Activated CD4-positive, alpha-beta T cell treated with anti-CD3 and anti-CD28 coated beads for 1 hour (primary cell): ENCODE results near the gene NCEH1.
"Not testable (repeated sequence)": the region's sequence is repeated elsewhere in the genome, so short reads cannot be mapped to it uniquely, and the experiment has no call there.

Source experiments
- DNase-seq: peaks from one replicate; pipeline ENCODE4 v3.0.0-alpha.2; 2020

NCEH1 gene

DNA sequence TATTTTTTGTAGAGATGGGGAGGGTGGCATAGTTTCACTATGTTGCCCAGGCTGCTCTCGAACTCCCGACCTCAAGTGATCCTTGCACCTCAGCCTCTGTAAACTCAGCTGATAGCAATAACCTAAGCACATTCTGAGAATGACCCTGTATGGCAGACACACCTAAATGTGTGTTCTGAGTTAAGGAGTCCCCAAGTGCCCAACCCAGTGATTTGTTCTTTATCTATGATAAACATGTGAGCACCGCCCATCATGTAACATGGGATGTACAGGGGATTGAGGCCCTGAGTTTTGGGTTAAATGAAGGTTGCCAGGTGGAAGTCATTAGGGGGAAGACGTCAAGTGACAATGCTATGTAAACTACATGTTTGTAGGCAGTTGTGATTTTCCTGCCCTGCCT, 5.7 kb downstream of the NCEH1 start:
- no peak for DNase-seq

DNA sequence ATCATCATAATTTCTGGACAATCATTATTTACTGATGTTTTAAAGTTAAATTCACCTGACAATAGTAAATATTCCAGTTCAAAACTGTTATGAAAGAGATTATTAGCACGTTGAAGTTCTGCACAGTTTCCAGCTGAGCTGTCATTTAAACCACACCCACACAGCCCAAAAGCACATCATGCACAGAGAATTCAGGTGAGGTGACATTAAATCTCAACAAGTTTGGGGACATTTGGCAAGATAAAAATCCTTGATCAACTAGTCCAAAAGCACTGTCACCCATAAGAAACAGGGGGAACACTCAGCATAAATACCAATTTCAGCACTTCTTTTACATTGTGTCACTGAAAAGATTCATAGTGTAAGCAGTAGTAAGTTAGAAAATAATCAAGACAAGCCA, 6.9 kb downstream of the NCEH1 start:
- no peak for DNase-seq

DNA sequence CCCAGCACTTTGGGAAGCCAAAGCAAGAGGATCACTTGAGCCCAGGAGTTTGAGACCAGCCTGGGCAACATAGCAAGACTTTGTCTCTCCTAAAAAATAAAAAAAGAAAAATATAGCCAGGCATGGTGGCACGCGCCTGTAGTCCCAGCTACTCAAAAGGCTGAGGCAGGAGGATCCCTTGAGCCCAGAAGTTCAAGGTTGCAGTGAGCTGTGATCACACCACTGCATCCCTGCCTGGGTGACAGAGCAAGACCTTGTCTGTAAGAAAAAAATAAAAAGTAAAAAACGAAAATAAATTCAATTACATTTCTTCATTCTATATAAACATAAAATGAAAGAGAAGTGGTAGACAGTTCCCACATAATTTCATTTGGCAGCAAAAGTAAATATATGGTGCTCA, 8.1 kb downstream of the NCEH1 start:
- not testable (repeated sequence) for DNase-seq

DNA sequence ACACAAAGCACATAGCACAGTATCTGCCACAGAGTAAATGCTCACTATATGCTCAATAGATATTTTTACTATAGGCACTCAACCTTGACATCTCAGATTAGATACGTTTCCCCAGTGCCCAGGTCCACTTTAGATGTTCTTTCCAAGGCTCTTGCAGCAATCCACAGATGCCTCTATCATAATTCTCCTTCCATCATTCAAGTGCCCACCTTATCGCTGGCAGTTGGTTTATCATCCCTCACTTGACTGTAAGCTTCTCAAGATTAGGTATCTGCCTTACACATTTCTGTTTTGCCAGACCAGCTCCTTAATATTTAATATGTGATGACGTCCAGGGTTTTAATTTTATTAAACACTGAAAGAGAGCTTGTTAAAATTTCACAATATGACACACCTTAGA, 8.6 kb downstream of the NCEH1 start:
- DNase-seq = no peak

DNA sequence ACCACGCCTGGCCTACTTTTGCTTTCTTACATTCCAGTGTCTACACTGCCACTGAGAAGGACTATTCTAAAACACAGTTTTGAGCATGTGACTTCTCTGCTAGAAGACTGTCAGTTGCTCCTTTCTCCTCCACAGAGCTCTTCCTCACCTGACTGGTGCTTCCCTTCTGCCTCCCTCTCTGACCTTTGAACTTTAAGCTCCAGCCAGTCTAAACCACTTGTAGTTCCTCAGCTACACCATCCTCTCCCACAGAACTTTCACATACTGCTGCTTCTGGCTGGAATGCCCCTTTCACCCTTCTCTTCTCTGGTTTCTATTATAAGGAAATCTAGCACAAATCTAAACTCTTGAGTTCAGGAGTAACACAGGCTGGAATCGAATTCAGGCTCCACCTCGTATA, 9.1 kb downstream of the NCEH1 start:
- DNase-seq = no peak

DNA sequence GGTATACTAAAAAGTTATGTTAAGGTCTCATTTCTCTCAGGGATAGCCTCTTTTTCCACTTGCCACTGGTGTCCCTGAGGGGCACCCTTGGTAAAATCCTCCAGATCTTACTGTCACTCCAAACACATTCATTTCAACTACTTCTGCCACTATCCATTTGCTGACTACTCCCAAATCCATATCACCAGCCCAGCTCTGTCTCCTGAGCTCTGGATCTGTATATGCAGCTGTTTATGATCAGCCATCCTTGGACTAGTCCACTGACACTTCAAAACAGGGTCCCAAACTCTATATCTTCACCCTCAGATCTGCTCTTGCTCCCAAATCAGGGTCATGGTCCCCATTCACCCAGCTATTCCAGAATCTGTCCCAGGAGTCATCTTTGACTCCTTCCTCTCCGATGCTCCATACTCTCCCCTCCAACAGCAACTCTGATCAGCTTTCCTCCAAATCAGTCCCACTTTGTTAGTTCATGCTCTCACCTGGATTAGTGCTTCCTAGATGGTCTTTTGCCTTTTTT, 9.9 kb downstream of the NCEH1 start:
- no peak for DNase-seq

DNA sequence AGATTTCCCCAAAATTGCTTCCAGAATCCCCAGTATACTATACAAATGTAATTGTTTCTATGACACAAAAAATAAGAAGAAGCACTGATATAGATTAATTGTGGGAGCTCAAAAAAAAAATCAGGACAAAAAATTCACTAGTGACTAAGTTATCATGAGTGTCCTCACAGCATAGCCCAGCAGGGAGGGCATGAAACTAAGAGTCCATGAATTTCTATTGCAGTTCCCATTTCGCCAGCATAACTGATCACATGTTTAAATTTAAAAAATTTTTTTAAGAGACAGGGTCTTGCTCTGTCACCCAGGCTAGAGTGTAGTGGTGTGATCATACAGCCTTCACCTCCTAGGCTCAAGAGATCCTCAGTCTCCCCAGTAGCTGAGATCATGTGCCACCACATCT, 10.6 kb downstream of the NCEH1 start:
- no peak for DNase-seq

DNA sequence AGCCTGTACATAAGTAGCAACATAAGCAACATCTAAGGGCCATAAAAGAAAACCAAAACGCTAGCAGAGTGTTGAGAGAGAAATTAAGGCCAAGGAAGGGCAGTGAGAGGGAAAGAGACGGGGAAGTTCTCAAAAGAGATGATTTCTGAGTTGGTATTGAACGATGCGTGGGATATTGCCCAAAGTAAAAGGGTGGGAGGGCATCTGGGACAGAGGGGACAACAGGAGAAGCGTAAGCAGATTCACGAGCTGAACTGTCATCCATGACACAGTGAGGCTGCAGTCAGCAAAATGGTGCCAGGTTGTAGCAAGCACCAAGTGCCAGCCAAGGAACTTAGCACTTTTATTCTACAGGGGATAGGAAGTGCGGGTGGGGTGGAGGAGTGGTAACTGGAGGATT, 11.8 kb downstream of the NCEH1 start:
- no peak for DNase-seq

DNA sequence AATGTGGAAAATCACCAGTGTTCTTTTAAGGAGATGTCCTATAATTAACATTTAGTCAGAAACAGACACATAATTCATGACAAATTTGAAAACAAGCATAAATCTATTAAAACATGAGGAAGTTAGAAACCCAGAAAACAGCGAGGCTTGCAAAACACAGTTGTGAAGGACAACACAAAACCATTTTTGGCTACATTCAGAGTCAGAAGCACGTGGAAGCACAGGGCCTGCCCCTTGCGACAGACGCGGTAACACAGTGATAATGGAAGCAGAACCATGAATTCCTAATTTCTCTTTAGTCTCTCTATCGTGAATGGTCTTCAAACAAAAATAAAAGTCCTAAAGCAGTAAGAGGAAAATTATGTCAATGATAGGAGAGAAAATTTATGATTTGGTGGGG, 12.2 kb downstream of the NCEH1 start:
- no peak for DNase-seq

DNA sequence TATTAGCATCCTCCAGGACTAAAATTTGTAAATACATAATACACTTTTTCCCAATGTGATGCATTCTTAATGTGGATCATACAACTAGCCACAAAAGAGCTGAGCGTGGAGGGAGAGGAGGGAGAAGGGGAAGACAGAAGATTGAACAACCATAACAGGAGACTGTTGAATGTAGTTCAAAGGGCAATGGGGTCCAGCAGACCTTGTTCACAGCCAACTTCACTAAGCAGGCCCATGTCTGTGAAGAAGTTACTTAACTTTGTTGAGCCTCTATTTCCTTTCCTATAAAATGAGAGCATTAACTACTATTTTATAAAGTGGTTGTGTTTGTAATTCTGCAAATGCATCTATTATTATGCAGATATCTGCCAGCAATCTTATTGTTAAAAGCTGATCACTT, 13.3 kb downstream of the NCEH1 start:
- DNase-seq = no peak

DNA sequence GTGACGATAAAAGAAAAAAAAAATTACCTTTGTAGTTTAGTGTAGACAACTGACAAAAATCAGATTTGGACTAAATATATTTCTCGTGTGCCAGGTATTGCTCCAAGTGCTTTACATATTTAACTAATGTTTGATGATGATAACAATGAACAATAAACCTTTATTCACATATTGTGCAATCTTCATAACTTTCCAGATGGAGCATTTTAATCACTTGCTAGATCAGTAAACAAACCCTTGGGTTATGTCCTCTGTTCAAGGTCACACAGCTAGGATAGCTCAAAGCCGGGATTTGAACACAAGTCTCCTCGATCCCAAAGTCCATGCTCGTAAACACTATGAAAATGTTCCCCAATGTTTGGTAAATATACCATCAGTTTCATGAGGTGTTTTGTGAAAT, 14.5 kb downstream of the NCEH1 start:
- no peak for DNase-seq

DNA sequence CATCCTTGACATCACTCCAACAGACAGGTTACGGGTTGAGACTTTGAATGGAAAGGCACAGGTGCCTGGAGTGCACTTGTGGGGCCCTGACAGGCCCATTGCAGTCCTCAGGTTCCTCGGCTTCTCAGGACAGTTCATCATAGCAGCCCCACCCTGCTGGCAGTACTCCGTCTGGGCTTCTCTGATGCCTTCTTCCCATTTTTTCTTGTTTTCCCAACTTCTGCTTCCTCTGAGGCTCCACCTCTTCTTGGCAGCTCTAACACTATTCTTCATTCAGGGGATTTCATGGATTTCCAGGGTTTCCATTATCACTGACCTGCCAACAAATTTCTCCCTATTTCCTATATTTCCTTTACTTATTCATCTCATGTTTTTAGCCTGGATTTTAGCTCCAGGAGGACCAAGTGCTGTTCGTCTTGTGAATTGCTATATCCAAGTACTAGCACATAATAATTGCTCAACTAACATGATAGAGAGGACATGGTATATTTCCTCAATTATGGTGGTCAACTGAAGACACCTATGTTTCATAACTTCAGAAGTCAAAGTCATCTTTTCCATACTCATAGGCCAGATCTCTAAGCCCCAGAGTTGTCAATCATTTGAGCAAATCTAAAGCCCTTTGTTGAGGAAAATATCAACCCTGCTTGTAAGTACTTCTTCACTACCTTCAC, 16.2 kb downstream of the NCEH1 start:
- no peak for DNase-seq

DNA sequence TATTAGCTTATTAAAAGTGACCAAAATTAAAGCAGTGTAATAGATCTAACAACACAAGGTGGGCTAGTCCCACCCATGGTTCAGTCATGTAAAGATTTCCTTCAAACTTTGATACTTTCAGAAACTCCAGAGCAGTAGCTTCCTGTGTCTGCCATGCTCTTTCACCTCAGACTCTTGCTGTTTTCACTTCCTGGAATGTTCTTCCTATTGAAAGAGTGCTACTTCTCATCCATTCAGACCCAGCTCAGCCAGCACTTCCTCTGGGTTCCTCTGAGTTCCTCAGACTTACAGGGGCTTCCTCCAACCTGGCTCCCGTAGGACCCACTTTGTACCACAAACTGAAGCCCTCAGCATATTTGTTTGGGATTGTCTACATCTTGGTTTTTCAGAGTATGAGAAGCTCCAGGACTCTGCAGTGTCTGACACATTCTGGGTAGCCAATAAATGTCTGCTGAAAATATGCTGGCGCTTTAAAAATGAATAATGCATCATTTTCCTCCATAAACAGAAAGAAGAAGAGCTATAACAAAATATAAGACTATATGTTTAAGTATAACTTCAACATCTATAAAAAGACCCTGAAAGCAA, 18.0 kb downstream of the NCEH1 start:
- DNase-seq = no peak

DNA sequence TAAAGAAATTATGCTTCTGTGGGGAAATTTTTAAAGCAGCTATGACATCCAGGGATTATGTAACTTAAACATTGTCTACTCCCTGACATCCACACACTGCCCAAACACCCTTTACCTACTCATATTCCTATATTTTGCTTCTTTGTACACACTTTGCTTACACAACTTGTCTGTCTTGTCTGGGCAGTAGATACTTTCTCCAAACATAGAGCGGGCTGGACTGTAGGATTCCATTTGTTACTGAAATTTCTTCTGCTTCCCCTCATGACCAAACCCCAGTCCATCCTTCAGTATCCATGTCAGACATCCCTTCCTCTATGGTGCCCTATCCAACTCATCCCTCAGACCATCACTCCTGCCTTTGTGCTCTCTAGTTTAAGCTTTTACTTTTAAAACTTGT, 19.9 kb downstream of the NCEH1 start:
- DNase-seq = no peak

DNA sequence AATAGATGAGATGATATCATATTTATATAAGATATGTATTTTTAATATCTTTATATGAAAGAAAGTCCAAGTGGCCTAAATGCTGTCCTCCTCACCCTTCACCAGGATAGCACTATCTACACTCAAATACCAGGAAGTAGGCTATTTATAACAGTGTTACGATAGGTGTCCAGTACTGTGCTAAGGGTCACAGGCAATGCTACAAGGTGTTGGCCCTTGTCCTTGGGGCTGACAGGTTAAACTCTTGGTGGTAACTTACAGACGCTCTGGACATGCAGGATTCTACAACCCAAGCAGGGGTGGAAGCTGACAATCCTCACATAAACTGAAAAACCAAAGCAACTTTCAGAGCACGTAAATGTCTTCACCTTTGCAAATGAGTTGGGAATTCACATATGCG, 22.3 kb downstream of the NCEH1 start:
- no peak for DNase-seq

DNA sequence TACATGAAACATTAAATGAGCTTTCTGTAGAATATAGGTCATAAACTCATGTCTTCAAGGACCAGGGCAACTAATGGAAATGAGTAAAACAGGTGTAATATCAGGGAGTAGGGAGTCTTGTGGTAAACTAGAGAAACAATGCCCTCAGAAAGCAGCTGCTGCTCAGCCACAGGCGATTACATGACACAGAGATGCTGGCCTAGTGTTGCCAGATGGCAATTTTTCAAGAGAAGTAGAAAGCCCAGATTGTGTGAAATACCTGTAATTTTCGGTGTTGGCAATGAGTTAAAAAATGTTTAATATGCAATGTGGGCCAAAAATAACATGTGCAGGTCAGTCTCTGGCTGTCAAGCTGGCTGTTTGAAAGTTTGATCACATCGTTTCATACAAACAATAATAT, 23.4 kb downstream of the NCEH1 start:
- no peak for DNase-seq

DNA sequence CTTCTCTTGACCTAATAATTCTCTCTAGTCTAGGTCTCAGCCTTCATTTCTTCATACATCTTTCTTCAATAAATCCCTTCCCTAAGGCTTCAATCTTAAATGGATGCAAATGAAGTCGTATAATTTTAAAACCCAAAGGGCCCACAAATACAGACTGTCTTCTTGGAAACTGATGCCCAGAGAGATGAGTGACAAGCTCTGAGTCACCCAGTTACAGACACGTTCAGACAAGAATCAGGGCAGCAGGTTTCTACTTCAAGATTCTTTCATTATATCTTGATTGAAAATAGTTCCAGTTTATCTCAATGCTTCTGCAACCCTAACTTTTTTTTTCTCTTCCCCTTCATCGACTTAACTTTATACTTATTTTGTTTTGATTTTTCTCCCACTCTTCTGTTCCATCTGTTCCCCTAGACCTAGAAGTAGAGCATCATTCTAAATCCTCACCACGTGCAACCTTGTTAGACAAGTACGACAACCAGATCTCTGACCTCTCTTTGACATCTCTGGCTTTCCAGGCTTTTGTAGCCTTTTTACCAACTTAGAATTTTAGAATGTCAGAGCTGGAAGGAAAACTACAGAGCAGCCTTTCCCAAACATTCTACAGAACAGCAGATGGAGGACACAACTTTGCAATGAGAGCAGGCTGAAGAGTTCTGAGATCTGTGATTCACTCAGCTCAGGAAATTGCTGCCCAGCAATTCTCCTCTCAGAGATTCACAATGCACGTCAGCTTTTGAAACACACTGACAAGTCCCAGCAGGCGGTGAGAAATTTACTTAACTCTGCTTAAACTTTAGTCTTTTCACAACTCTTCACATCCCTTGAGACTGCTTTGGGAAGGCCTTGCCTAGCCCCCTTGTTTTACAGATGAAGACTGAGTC, 25.3 kb downstream of the NCEH1 start:
- no peak for DNase-seq

DNA sequence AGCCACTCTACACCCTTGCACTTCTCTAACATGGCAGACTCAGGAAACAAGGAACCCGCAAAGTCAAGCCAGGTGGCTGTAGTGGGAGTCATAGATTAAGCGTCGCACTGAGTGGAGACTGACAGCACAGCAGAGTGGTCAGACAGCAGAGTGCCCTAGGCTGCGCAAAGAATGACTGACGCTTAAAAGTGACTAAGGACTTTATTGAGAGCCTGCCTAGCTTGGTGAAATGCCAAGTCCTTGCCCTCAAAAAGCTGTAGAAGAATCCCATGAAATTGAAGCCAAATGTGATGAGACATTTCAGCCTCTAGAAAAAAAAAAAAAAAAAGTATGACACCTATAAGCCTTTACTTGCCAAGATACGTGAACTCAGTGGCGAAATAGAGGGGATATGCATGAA, 30.2 kb downstream of the NCEH1 start:
- DNase-seq = no peak

DNA sequence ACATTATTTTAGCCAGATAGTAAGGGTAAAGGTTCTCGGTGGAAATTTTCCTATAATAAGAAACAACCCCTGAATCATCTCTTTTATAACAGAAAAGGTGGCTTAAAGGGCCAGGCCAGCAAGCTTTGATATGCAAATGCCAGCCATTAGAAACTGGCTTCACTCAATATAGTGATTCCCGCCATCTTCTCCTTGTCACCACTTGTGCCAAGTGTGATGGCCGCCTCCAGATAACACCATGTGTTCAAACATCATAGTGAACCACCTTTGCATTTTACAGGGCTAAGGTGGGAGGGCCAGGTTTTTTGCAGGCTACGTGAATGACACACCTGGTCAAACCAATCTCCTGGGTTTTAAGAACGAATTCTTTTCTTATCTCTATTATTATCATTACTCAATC, 31.3 kb downstream of the NCEH1 start:
- no peak for DNase-seq

DNA sequence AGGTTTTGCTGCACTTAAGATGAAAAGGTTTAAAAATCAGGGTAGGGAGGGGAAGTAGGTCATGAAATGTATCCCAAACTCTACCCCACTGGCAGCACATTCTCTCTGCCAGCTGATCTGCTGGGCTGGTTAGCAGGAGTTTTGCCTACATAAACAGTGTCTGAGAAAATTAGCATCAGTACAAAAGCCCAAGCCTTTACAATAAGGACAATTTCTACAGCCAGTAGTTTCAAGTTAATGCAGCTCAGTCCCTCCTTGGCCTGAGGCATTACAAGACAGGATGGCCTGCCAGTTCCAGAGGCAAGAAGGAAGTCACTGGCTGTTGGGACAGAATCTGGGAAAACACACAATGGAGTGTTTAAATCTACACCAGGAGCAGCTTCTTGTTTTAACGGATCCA, 32.8 kb downstream of the NCEH1 start:
- DNase-seq = no peak

DNA sequence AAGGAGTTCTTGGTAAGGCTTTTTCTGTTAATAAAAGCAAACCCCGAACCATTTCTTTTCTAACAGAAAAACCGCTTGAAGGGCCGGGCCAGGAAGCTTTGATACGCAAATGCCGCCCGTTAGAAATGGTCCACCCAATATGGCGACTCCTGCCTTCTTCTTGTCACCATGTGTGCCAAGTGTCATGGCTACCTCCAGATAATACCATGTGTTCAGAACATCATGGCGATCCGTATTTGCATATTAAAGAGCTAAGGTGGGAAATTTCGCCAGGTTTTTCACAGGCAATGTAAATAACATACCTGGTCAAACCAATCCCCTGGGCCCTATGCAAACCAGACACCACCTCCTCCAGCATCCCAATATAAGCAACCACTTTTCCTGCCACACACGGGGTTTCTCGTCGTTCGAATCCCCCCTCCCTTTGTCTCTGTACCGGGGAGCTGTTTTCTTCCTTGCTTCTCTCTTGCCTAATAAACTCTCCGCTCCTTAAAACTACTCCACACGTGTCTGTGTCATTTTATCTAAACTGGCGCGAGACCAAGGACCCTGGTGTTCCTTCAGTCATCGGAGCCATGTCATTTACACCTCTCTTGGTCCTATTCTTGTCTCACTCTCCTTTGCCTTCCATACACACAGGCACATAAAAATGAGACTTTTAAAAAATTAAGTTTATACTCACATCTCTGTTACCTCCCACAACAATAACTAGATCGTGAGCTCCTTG, 34.5 kb downstream of the NCEH1 start:
- DNase-seq = no peak

DNA sequence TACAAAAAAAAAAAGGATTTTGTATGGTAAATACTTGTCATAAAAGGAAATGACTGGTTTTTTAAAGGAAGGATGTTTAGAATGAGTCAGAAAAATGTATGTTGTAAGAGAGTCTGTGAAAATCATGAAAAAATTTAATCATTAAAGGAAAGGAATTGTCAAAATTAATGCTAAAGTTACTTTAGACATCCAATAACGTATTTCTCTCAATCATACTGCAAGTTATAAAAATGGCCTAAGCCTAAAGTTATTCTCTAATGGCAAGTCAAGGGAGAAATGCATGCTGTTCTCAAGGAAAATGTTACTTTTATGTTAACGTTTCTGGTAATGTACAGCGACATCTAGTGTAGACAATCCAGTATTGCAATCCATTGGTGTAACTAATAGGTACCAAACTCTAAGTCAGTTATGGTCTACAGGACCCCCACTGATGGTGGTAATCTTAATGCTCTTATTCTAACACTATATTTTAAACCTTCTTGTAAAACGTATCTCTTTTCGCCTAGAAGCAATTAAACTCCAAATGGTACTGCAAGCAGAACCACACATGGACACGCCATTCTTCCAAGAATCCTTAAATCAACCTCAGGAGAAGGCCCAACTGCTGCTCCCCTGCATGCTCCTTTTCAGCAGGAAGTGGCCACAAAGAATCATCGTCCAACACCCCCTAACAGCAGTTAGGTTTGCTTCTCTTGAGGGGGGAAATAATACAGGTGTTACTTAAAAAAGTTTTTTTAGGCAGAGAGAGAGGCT, 35.2 kb downstream of the NCEH1 start:
- no peak for DNase-seq
